ENCODE measurements around the gene DGKH.
"Not testable (repeated sequence)": the region's sequence is repeated elsewhere in the genome, so short reads cannot be mapped to it uniquely, and the experiment has no call there.

The DGKH gene

GRCh38 chr13:42071672-42072419 lies 23.4 kb downstream of the DGKH start:
- DNase-seq (ENCODE audit: low read depth in 2 of 2) = no peak

- DNase-seq (ENCODE audit: low read depth in 2 of 2) = no peak
Measured at GRCh38 chr13:42073683-42074082, 25.2 kb downstream of the DGKH start.

- DNase-seq (ENCODE audit: low read depth in 2 of 2) = no peak
Measured at GRCh38 chr13:42075517-42075916, 27.1 kb downstream of the DGKH start.

- DNase-seq (ENCODE audit: low read depth in 2 of 2) = no peak
Measured at GRCh38 chr13:42076309-42076713, 27.9 kb downstream of the DGKH start.

- DNase-seq (ENCODE audit: low read depth in 2 of 2) = no peak
Measured at GRCh38 chr13:42078128-42078808, 29.8 kb downstream of the DGKH start.

- no peak for DNase-seq (ENCODE audit: low read depth in 2 of 2)
Measured at GRCh38 chr13:42083138-42083770, 34.8 kb downstream of the DGKH start.

GRCh38 chr13:42084722-42085121 lies 36.3 kb downstream of the DGKH start:
- DNase-seq (ENCODE audit: low read depth in 2 of 2) = no peak

- no peak for DNase-seq (ENCODE audit: low read depth in 2 of 2)
Measured at GRCh38 chr13:42086582-42086981, 38.1 kb downstream of the DGKH start.

- no peak for DNase-seq (ENCODE audit: low read depth in 2 of 2)
Measured at GRCh38 chr13:42094516-42095040, 46.1 kb downstream of the DGKH start.

- DNase-seq (ENCODE audit: low read depth in 2 of 2) = not testable (repeated sequence)
Measured at GRCh38 chr13:42096222-42096621, 47.8 kb downstream of the DGKH start.

- DNase-seq (ENCODE audit: low read depth in 2 of 2) = no peak
Measured at GRCh38 chr13:42099962-42100675, 51.7 kb downstream of the DGKH start.

- no peak for DNase-seq (ENCODE audit: low read depth in 2 of 2)
Measured at GRCh38 chr13:42100960-42101359, 52.5 kb downstream of the DGKH start.

GRCh38 chr13:42101821-42102585 lies 53.6 kb downstream of the DGKH start:
- no peak for DNase-seq (ENCODE audit: low read depth in 2 of 2)

GRCh38 chr13:42102961-42103865 lies 54.8 kb downstream of the DGKH start:
- DNase-seq (ENCODE audit: low read depth in 2 of 2) = no peak

GRCh38 chr13:42106998-42107397 lies 58.5 kb downstream of the DGKH start:
- no peak for DNase-seq (ENCODE audit: low read depth in 2 of 2)

- no peak for DNase-seq (ENCODE audit: low read depth in 2 of 2)
Measured at GRCh38 chr13:42107421-42107820, 59.0 kb downstream of the DGKH start.

- DNase-seq (ENCODE audit: low read depth in 2 of 2) = no peak
Measured at GRCh38 chr13:42108217-42108616, 59.8 kb downstream of the DGKH start.

- DNase-seq (ENCODE audit: low read depth in 2 of 2) = no peak
Measured at GRCh38 chr13:42109957-42110356, 61.5 kb downstream of the DGKH start.

- peak in 1 of 2 donors; percentile 4 for DNase-seq (ENCODE audit: low read depth in 2 of 2)
Measured at GRCh38 chr13:42110410-42111155, 62.1 kb downstream of the DGKH start.

Data from stimulated activated CD4-positive, alpha-beta T cell treated with anti-CD3 and anti-CD28 coated beads, Interleukin-1b, Interleukin-23, amount 100 ng/mL, for 1 hour (primary cell).